HG03108 (cell line): ENCODE data around the gene ITPR1.
A peak's percentile ranks its signal among the peaks of the same experiment; 100 is the strongest.

Experiments
- ATAC-seq: cut with Tn5 transposase; IDR thresholded peaks from one replicate; pipeline ENCODE4 v1.9.1; 2021; ENCODE audit warnings: moderate library complexity; ENCODE audit not compliant: unreplicated experiment

ITPR1 gene

DNA sequence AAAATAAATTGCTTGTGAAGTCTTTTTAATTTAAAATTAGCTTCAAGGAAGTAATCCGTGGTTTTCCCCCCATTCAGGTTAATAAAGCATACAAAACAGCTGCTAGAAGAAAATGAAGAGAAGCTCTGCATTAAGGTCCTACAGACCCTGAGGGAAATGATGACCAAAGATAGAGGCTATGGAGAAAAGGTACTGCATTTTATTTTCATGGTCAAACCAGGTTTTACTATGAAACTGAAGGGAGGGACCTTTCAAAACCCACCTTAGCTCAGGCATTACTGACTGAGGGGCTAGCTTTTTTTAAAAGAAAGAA, 218.5 kb downstream of the ITPR1 start:
- ATAC-seq = peak; percentile 16

DNA sequence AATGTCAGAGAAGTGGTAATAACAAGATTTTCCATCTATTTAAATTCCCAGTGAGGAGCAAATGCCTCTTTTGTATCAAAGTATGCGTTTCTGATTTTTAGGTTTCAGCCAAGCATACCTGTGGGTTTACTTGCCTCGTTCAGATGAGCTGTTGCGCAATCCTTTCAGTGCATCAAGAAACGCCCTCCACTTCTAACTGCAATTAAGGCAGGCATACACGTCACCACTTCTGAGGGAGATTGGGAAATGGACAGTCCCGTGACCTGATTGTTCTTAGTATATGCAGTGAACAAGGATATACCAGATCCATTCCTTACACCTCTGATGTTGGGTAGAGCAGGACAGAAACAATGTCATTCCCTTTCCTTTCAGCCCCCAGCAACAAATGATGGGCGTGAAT, 219.0 kb downstream of the ITPR1 start:
- no peak for ATAC-seq

DNA sequence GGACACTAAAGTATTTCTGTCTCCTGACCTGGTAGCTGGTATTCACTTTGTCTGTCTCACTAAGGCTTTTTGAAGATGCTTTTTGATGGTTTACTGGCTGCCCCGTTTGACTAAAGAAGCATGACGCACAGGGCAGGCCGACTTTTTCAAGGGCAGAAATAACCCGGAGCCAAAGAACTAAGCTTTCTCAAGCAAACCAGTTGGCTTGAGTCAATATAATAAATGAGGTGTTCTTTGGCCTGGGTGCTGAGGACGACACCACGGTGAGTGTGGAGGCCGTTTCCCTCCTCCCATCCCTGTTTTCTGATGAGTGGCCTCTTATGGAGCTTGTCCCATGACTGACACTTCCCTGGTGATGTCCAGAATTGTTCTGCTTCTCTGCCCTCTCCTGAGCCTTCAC, 220.9 kb downstream of the ITPR1 start:
- ATAC-seq = no peak

DNA sequence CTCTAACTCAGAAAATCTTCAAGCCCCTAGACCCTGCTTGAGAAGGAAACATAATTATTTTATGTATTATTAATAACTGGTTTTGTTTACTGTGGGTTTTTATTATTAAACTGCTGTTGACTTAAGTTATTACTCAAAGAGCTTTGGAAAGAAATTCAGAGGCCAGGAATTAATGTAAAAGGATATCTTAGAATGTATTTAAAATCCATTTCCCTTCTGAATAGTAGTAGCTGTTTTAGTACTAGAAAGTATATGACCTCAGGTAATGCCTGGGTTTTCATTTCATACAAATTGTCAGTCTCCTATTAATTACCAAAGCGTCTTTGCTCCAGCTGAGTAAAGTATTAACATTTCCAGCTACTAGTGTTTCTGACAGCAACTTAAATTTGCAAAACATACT, 223.1 kb downstream of the ITPR1 start:
- ATAC-seq = no peak

DNA sequence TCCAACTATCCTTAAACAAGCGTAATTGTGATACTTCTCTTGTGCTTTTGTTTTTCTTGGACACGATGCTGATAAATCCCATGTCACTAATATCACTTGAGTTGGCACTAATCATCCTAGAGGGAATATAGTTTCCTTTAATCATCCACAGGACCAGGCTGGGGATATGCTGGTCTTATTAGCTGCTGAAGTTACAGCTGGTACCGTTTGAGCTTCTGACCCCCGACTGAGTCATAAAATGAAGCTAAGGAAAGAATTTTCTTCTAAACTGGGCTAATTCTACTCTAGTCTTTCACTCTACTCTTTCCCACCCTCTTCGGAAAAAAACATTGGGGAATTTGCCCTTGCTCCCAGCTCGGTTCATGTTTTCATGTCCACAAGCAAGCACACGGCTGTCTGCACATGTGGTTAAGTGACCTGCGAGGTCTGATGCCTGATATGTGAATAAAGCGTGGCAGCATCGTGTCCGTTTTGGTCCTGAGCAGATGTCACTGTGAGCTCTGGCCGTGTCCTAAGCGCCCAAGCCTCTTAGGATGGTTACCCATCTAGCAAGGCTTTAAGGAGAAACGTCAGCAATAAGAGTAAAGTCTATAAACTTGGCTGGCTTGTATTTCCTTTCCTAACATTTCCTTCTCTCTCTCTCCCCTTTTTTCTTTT, 223.7 kb downstream of the ITPR1 start:
- no peak for ATAC-seq

DNA sequence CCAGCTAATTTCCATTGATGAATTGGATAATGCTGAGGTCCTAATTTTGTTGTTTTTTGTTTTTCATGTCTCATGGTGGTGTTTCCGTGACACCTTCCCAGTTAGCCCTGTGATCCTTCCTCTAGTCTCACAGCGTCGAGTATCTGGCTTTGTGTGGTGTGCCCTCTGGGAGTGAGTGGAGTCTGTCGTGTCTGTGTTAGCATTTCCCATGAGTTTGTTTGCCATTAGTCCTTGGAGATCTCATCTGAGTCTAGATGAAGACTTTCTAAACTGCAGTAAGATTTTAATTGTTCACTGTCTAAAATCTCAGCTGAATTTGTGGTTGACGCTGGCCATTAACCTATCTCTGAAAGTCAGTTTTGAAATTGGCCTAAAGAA, 224.2 kb downstream of the ITPR1 start:
- no peak for ATAC-seq

DNA sequence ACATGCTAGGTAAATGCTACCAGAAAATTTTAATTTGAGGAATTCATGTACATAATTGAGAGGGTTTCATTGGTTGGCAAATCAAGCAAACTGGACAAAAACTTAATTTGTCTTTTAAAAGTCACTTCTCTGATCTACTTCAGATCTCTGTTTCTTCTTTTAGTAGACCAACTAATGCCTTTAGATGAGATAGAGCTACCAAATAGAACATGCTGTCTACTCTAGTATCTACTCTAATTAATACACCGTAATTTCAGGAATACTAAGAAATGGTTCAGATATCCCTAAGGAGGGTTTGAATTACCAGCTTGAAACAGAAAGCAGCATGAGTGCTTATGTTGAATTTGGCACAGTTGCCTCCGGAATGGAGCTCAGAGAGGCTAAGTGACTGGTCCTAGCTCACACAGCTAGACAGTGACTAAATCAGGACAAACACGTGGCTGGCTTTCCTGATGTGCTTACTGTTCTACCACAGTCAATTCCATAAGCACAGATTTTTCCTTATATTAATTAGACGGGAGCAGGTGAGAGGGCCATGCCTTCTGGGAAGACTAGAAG, 225.1 kb downstream of the ITPR1 start:
- no peak for ATAC-seq

DNA sequence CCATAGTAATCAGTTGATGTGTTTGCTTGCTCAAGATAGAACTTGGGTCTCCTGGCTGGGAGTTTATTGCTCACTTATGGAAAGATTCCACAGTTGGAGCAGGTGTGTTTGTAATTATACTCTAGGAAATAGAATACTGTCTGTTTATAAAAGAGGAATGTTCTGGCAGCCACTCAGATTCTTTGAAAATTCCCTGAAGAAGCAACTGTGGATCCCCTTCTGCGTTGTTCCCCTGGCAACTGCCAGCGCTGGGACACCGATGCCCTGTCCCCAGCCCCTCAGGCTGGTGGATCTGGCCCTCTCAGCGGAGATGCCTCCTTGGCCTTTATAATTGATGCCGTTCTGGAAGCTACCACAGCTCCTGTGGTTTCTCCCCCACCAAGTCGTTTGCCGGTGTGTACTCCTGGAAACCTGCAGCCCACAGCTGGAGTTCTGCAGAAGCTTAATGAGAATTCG, 225.9 kb downstream of the ITPR1 start:
- no peak for ATAC-seq

DNA sequence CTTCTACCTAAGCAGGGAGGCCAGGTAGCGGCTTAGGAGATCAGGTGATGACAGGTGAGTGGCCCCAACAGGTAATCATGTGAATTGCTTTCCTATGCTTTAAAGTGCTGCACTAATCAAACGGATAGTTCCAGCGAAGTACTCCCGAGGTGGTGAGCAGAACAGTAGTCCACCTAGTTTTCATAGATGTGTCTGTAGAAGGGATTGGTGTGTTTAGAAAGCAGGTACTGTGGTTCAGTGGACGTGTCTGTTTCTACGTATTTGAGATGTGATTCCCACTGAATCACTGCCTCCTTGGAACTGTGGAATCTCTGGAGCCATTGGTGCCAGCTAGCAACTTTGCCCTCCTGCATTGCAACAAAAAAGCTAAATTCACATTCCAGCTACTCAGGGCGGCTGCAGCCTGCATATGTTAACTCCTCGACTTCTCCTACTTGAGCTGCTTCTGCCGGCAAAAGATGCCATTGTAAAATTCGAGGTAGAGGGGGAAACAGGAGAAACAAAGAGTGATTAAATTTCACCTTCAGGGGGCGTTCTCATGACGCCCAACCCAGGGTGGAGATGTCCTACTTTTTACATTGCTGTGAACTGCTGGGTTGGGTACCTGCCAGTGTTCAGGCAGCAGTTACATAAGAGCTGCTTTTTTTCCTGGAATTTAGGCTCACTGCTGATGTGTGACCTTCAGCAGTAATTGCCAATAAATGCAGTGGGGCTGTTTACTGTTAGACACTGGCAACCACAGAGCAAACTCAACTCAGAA, 227.3 kb downstream of the ITPR1 start:
- ATAC-seq = peak; percentile 46

DNA sequence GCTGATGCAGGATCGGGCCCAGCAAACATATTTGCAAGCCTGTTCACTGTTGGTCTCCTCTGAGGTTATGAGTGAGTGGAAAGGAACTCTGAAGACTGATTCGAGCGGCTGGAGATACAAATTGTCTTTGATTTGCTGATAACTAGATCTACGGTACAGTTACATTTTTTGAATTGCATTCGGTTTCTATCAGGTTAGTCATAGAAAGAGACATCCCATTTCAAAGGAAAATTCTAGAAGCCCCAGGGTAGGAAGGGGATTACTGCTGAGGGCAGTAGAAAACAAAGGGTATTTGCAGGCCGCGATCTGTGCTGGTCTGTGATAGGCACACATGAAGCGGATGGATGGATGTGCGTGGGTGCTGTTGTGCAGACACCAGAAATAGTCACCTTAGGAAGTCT, 228.4 kb downstream of the ITPR1 start:
- ATAC-seq = no peak

DNA sequence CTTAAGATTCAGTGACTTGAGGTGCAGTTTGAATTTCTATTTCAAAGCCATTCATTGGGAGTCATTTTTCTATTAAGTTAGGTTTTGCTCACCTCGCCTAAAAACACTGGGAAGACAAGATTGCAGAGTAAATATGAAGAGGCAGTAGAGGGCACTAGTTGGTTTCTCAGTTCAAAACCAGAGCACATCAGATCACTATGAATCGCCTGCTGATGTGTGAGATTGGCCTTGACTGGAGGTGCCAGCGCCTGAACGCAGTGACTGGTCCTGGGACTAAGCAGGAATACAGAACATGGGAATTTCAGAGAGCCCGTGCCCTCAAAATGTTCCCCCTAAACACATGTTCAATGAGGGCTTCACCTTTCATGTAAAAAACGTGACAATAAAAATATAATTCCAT, 229.0 kb downstream of the ITPR1 start:
- peak; percentile 61 for ATAC-seq

DNA sequence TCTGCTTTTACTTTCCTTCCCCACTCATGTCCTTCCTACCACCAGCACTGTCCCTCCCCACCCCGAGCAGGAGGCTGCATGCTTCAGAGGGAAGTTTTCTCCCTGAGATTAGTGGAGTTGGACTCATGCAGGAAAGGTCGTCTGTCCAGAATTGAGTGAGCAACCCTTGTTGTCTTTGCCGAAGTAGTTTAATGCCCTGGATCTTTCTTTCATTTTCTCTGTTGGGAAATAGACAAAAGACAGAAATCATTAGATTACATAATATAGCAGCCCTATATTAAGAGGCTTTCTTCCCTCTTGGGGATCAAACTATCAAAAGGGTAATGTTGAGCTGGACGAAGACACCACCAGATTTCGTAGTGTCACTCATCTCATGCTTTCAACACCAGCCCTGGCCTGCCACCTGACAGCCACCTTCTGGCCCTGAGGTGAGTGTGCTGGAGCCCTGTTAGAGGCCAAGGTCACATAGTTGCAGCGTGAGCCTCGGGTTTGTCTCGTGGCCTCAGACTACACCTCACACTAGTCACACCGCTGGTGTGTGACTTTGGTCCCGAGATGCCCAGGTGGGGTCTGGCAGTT, 231.0 kb downstream of the ITPR1 start:
- ATAC-seq = no peak

DNA sequence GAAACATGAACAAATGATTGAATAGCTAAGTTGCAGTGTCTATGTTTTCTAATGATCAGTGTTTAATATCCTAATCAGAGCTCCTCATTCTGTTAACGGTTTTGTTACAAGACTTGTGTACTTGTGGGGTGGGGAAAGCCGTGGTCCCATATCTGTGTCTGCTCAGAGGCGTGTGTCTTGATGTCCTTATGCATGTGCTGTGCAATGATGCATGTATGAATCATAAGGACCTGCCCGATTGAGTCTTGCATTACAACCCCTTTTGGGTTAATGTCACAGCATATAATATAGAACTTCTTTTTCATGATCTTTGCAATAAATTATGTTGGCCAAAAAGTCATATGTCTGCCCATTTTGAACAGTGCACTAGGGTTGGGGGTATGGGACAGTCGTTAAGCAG, 233.4 kb downstream of the ITPR1 start:
- ATAC-seq = no peak

DNA sequence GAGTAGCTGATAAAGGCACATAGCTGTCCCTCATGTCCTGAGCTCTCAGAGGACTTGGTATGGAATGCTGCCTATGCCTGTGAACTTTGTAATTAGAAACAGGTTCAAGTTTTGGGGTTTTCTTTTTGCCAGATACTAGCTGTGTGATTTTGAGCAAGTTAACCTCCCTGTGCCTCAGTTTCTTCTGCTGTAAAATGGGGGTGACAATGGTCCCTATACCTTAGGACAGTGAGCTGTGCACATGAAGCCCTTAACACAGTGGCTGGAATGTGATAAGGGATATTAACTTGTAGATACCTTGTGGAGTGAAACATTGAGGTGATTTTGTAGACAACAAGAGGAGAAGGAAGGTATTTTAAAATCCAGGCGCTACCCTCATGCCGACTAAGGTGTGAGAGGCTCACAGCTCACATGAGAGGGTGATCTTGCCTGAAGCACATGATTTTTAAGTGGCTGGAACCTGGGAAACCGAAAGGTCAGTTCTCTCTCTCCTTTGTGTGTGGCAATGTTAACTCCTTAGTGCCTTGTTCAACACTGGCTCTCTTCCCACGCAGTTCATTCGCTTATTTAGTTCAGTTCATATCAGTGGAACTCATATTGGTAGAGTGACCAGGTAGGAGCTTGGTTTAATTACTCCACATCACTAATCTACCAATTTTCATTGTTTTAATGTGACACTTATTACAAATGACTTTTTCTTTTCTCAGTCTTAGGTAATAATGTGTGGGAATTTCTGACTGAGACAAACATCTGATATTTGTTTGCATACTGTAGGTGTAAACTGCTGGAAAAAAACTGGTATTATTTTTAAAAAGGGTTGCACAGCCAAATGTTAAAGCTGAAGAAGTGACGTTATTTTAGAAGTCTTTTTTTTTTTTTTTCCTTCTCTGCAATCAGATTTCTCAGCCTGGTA, 236.2 kb downstream of the ITPR1 start:
- no peak for ATAC-seq

DNA sequence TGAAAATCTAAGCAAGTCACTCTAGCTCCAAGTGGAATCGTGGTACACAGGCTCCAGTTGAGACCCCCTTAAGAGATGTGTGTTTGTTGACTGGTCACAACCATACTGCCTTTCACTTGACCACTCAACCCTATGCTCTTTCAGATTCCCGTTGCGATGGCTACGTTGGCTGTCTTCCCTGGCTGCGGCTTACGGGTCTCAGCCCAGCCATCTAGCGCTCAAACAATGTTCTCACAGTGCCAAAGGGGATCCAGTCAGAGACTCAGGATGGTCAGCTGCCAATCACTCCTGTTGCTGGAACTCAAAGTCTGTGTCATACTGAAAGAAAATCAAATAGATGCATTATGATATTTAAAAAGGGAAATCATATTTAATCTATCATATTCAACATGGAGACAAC, 237.6 kb downstream of the ITPR1 start:
- no peak for ATAC-seq

DNA sequence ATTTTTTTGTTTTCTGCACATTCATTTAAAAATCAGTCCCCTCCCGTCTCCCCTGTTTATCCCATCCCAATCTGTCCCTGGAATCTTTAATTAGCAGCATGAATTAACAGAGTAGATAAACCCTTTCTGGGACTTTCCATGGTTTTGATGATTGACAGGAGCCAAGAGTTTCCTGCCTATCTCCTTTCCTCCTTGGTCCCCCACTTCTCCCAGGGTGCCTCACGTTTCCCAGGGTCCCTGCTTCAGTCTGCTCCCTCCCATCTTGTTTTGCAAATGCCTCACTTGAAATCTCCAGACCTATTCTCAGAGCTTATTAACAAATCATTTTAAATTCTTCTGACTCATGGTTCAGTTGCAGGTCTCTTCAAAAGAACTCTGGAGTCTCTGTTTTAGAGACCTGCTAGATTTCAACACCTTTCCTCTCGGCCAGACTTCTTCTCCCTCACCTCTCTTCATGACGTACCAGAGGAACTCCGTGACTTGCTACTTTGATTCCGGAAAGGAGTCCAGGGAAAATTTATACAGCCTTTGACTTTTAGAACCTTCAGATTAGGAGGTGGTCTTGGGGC, 238.5 kb downstream of the ITPR1 start:
- no peak for ATAC-seq

DNA sequence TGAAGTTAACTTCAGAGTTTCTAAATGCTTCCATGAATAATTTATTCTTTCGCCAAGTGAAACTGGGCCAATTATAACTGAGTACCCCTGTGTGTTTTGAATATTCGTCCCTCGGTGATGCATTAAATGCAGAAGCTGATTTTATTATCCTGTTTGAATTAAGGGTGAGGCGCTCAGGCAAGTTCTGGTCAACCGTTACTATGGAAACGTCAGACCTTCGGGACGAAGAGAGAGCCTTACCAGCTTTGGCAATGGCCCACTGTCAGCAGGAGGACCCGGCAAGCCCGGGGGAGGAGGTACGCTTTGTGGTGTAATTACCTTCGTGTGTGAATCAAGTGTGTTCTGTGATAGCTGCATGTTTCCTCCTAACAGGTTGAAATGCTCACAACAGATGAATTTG, 239.8 kb downstream of the ITPR1 start:
- ATAC-seq = no peak

DNA sequence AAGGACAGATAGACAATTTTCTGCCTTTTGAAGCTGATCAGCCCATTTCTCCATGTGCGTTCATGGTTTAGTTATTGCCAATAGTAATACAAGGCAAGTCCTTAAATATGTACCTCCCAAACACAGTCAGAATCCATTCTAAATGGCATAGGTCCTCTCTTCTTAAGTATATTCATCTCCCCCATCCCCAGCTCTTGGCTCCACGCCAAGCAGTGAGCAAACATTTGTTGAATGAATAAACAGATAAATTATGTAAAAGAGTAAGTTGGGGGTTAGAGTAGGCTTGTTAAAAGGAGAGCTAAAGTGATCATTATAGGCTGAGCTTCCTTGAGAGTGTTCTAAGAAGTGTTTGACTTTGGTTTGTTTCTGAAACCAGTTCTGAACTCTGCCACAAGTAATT, 241.3 kb downstream of the ITPR1 start:
- ATAC-seq = no peak

DNA sequence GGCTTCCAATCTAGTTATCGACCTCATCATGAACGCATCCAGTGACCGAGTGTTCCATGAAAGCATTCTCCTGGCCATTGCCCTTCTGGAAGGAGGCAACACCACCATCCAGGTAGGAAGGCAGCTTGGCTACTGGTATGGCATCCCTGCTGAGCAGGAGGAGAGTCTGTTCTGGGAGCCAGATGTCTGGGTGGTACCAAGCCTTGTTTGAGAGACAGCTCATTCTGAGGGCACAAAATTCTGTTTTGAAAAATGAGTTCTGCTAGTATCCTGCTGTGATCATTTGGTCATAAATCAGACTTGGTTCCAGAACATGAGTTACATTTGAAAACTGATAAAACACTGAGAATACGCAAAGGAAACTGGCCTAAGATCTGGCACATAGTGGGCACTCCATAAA, 242.1 kb downstream of the ITPR1 start:
- ATAC-seq = no peak

DNA sequence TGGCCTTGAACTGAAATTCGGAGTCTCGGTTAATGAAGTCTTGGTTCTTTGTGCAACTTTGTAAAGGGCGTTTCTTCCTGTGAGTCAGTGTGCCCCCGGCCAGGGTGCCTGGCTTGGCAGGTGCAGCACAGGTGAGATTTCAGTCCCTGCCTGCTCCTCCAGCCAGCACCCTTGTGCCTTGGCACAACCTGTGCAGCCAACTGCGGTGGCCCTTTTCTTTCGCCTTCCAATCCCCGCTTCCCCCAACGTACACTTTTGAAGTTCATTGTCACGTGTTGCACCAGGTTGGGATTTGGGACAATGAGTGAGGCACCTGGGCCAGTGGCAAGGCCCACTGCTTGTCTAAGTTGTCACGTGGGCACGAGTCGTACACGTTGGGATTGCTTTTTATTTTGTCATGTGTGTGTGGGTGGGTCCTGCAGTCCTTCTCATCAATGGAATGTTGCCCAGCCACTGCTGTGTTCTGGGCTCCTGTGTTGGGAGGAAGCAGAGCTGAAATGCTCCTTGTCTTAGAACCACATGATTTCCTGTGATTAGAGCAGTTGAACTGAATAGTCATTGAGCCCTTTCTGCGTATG, 243.2 kb downstream of the ITPR1 start:
- ATAC-seq = no peak
